ENCODE measurements around the gene BCKDHA.
A peak's percentile ranks its signal among the peaks of the same experiment; 100 is the strongest.

BCKDHA gene

DNA sequence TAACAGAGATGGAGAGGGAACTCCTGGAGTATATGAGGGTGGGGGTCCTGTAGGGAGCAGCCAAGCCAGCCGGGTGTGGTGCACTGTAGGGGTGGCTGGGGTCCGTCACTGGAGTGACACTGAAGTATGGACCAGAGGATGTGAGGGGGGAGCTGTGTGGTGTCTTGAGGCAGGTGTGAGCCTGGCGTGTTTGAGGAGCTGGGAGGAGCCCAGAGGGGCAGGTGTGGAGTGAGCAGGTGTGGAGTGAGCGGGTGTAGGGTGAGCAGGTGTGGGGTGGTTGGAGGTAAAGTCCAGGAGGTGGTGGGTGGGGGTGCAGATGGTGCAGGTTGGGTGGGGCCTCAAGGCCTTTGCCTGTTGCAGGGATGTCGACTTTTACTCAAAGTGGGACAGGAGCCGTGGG lies 23.7 kb downstream of the BCKDHA start:
- TF ChIP-seq, protein P1, sequence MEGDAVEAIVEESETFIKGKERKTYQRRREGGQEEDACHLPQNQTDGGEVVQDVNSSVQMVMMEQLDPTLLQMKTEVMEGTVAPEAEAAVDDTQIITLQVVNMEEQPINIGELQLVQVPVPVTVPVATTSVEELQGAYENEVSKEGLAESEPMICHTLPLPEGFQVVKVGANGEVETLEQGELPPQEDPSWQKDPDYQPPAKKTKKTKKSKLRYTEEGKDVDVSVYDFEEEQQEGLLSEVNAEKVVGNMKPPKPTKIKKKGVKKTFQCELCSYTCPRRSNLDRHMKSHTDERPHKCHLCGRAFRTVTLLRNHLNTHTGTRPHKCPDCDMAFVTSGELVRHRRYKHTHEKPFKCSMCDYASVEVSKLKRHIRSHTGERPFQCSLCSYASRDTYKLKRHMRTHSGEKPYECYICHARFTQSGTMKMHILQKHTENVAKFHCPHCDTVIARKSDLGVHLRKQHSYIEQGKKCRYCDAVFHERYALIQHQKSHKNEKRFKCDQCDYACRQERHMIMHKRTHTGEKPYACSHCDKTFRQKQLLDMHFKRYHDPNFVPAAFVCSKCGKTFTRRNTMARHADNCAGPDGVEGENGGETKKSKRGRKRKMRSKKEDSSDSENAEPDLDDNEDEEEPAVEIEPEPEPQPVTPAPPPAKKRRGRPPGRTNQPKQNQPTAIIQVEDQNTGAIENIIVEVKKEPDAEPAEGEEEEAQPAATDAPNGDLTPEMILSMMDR (IDR thresholded peaks at IDR 0.05), result no peak
- Histone ChIP-seq H3K36me3 (peaks cover 49% of the 10 kb centered on the region), H3K4me3 (ENCODE audit: low read depth in 1 of 2, low read length in 1 of 2) (peak overlapping the region; percentile 40 to 60), H3K9me3 (no peaks in the 10 kb centered on the region), H3K27me3 (no peaks in the 10 kb centered on the region), H3K27ac (peak overlapping the region; percentile 96), H3K4me1 (ENCODE audit: control insufficient read depth in 1 of 2, insufficient read depth in 1 of 2, low read depth in 1 of 2, low read length in 1 of 2) (peaks cover 100% of the 10 kb centered on the region in 2 experiments)

DNA sequence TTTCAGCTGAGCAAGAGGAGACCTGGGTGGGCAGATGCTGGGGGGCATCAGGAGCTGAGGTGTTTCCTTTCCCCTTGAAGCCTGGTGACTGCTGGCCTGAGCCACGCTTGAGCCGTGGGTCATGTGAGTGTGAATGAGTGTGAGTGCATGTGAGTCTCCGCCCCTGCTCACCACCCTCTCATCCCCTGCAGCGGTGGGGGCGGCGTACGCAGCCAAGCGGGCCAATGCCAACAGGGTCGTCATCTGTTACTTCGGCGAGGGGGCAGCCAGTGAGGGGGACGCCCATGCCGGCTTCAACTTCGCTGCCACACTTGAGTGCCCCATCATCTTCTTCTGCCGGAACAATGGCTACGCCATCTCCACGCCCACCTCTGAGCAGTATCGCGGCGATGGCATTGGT lies 24.4 kb downstream of the BCKDHA start:
- H3K4me3 ChIP-seq (ENCODE audit: low read depth in 1 of 2, low read length in 1 of 2), result peak overlapping the region in 1 of 2 experiments; percentile 7
- H3K9me3 ChIP-seq, result no peaks in the 10 kb centered on the region
- no peaks in the 10 kb centered on the region for H3K27me3 ChIP-seq
- TF ChIP-seq, protein P1 (IDR thresholded peaks at IDR 0.05), result no peak
- H3K4me1 ChIP-seq (ENCODE audit: control insufficient read depth in 1 of 2, insufficient read depth in 1 of 2, low read depth in 1 of 2, low read length in 1 of 2), result peaks cover 96 to 100% of the 10 kb centered on the region in 2 experiments
- H3K27ac ChIP-seq, result peak overlapping the region; percentile 96
- peaks cover 51% of the 10 kb centered on the region for H3K36me3 ChIP-seq

DNA sequence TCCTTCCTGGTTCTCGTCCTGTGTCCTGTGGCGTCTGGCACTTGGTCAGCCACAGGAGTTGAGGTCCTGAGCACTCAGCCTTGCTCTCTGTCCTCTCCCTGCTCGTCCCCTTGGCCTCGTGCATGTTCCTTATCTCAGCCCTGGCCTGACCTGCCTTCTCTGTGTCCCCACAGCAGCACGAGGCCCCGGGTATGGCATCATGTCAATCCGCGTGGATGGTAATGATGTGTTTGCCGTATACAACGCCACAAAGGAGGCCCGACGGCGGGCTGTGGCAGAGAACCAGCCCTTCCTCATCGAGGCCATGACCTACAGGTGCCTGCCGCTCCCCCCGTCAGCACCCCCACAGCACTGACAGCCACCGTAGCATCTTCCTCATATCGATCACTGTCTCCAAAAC lies 24.8 kb downstream of the BCKDHA start:
- H3K4me1 ChIP-seq (ENCODE audit: control insufficient read depth in 1 of 2, insufficient read depth in 1 of 2, low read depth in 1 of 2, low read length in 1 of 2), result peaks cover 94 to 98% of the 10 kb centered on the region in 2 experiments
- TF ChIP-seq, protein P1 (IDR thresholded peaks at IDR 0.05), result no peak
- H3K9me3 ChIP-seq, result no peaks in the 10 kb centered on the region
- peak overlapping the region in 1 of 2 experiments; percentile 7 for H3K4me3 ChIP-seq (ENCODE audit: low read depth in 1 of 2, low read length in 1 of 2)
- H3K36me3 ChIP-seq, result peaks cover 51% of the 10 kb centered on the region
- peak overlapping the region; percentile 96 for H3K27ac ChIP-seq
- H3K27me3 ChIP-seq, result no peaks in the 10 kb centered on the region

DNA sequence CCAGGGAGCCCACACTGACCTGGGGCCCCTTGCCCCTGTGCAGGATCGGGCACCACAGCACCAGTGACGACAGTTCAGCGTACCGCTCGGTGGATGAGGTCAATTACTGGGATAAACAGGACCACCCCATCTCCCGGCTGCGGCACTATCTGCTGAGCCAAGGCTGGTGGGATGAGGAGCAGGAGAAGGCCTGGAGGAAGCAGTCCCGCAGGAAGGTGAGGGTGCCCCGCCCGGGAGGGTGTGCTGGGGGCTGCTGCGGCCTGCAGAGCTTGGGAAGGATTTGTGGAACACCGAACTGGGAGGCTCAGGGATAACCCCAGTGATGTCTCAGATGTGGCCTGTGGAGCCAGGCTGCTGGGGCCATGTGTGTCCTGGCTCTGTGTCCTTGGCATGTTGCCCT lies 25.3 kb downstream of the BCKDHA start:
- H3K4me3 ChIP-seq (ENCODE audit: low read depth in 1 of 2, low read length in 1 of 2), result no peak overlapping the region
- TF ChIP-seq, protein P1 (IDR thresholded peaks at IDR 0.05), result no peak
- no peaks in the 10 kb centered on the region for H3K9me3 ChIP-seq
- no peaks in the 10 kb centered on the region for H3K27me3 ChIP-seq
- H3K27ac ChIP-seq, result peak overlapping the region; percentile 96
- H3K4me1 ChIP-seq (ENCODE audit: control insufficient read depth in 1 of 2, insufficient read depth in 1 of 2, low read depth in 1 of 2, low read length in 1 of 2), result peaks cover 91 to 98% of the 10 kb centered on the region in 2 experiments
- peaks cover 51% of the 10 kb centered on the region for H3K36me3 ChIP-seq

DNA sequence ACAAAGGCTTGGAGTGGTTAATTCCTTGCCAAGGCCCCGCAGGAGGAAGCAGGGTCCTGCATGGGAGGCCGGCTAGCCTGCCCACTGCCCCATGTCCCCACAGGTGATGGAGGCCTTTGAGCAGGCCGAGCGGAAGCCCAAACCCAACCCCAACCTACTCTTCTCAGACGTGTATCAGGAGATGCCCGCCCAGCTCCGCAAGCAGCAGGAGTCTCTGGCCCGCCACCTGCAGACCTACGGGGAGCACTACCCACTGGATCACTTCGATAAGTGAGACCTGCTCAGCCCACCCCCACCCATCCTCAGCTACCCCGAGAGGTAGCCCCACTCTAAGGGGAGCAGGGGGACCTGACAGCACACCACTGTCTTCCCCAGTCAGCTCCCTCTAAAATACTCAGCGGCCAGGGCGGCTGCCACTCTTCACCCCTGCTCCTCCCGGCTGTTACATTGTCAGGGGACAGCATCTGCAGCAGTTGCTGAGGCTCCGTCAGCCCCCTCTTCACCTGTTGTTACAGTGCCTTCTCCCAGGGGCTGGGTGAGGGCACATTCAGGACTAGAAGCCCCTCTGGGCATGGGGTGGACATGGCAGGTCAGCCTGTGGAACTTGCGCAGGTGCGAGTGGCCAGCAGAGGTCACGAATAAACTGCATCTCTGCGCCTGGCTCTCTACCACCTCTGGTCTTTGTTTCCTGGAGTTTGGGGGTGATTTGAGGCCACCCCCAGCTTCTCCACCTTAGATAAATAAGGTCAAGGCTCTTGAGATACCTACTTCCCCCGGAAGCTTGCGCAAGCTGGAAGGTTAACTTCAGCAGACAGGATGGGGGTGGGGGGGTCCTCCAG lies 26.9 kb downstream of the BCKDHA start:
- Histone ChIP-seq H3K4me3 (ENCODE audit: low read depth in 1 of 2, low read length in 1 of 2) (peak overlapping the region; percentile 94 to 100), H3K36me3 (peaks cover 51% of the 10 kb centered on the region), H3K9me3 (no peaks in the 10 kb centered on the region), H3K27me3 (no peaks in the 10 kb centered on the region), H3K27ac (peak overlapping the region; percentile 96), H3K4me1 (ENCODE audit: control insufficient read depth in 1 of 2, insufficient read depth in 1 of 2, low read depth in 1 of 2, low read length in 1 of 2) (peaks cover 91 to 98% of the 10 kb centered on the region in 2 experiments)
- TF ChIP-seq, protein P1 (IDR thresholded peaks at IDR 0.05), result no peak

Measured in neutrophil (primary cell).